Effector CD4-positive, alpha-beta T cell (primary cell): ENCODE measurements around the gene PNKP.

Experiments
- DNase-seq: peaks from one replicate; pipeline ENCODE4 v3.0.0-alpha.2; 2020

The PNKP gene

DNA sequence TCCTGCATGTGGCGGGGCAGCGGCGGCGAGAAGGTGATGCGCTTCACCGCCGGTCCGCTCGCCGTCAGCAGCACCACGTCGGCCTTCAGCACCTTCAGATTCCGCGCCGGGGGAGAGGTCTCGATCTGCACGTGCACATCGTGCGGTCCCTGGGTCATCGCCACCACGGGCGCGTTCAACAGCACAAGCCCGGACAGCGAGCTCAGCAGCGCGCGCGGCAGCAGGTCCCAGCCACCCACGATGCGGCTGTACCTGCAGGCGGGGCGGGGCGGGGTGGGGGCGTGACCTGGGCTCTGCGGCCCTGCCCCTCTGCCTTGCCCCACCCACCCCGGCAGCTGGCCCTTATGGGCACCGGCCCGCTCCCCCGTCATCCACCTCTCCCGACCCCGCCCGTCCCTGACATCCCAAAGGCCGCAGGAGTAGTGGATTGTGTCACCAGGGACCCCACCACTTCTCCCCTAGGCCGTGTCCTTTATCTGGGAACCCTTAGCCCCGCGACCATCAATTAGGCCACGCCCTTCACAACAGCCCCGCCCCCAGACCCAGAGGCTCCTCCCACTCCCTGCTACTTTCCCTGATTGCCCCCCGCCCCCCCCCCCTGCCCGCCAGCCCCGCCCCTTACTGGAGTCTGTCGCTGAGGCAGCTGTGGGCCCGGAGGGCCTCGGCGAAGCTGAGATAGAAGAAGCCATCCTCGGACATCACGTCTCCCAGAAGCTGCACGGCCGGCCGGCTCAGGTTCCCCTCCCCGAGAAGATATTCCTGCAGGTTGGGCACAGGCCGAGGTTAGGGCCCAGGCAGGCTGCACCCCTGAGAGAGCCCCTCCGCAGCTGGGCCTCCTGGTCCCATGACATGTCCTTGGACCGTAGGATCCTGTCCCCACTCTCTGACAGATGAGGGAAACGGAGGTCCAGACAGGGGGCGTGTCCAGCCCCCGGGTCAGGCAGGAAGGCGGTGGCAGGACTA is 23.3 kb upstream of the PNKP start:
- DNase-seq, result peak; percentile 54

DNA sequence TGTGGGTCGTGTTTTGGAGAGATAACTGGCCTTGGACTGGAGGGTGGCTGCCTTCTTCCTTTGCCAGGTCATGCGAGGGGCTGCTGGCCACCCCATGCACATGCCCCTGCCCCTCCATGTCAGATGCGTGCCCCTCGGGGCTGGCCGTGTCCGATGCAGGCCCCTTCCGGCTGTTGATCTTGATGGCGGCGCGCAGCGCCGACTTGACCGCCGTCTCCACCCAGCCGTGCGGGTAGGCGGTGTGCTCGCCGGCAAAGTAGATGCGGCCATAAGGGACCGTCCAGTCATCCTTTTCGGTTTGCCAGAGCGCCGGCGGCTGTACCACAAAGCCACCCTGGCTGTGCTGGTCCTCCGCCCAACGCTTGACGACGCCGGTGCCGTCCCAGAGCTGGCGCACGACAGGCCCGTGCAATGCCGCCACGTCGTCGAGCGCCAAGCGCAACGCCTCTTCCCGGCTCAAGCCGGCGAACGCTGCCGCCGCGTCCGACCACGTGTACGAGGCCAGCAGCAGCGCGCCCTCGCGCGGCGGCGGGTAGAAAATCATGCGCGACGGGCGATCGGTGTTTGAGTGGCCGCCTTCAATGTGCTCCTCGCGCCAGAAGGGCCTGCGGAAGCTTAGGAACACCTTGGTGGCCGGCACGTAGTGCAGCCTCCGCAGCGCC is 22.4 kb upstream of the PNKP start:
- DNase-seq, result peak; percentile 61

GRCh38 chr19:49889038-49889686 is 21.8 kb upstream of the PNKP start:
- DNase-seq, result no peak

DNA sequence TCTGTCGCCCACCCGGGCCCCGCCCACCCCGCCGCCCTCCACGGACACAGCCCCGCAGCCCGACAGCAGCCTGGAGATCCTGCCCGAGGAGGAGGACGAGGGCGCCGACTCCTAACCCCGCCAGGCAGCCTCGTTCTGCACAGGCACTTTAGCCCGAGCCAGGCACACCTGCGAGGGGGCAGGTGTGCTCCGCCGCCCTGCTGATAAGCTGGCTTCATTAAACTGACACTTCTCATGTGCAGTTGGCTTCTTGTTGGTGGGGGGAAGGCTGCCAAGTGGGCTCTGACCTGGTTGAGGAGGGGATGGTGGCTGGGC is 21.1 kb upstream of the PNKP start:
- no peak for DNase-seq

DNA sequence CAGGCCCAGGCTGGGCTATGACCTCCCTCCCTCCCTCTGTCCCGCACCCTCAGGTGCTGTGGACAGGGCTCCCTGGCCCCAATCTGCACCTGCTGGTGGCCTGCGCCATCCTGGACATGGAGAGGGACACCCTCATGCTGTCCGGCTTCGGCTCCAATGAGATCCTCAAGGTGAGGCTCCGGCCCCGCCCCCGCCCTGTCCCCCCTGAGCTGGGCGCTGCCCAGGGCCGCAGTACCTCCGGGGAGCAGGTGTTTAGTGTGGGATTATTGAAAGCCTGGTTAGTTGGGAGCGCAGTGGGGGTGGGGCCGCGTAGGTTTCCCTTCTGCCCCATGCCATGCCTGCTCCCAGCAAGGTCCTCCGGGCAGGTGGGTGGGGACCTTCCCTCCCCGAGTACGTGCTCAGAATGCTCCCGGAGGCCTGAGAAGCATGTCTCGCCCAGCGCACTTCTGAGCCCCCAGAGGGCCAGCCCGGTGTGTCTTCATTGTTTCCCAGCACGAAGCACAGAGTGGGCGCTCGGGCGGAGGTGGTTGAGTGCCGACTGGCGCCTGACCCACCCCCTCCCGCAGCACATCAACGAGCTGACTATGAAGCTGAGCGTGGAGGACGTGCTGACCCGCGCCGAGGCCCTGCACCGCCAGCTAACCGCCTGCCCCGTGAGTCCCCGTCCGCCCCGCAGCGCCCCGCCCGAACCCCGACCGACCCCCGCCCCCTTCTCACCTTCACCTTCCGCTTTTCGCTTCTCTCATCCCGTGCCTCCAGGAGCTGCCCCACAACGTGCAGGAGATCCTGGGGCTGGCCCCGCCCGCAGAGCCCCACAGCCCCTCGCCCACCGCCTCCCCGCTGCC is 20.5 kb upstream of the PNKP start:
- DNase-seq, result no peak

GRCh38 chr19:49887037-49887664 is 19.8 kb upstream of the PNKP start:
- no peak for DNase-seq

GRCh38 chr19:49884760-49885159 is 17.4 kb upstream of the PNKP start:
- no peak for DNase-seq

GRCh38 chr19:49884109-49884508 is 16.7 kb upstream of the PNKP start:
- no peak for DNase-seq

DNA sequence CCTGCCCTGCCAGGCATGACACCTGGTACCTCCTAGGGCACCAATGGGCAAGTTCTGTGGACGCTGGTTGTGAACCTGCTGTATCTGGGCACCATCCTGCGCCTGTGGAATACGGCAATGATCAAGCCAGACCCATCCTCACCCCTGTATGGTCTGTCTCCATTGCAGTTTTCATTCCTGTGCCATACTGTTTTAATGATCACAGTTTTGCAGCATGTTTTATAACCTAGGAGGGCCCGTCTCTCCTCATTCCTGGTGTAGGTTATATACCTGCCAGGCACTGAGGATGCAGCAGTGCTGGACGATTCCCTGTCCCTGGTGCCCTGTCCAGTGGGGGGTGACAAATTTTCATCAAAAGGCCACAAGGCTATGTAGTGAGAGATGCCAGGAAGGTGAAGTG is 15.7 kb upstream of the PNKP start:
- DNase-seq, result no peak

DNA sequence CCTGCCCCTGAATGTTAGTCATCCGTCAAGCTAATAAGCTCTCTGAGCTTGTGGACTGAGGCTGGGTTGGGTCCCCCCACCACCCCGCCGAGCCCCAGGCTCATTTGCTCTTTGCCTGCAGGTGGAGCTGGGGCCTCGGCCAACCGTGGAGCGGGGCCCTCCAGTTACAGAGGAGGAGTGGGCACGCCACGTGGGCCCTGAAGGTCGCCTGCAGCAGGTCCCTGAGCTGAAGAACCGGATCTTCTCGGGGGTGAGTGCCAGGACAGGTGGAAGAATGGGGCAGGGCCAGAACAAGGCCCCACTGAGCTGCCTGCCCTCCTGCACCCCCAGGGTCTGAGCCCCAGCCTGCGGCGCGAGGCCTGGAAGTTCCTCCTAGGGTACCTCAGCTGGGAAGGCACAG is 15.3 kb upstream of the PNKP start:
- DNase-seq, result no peak

DNA sequence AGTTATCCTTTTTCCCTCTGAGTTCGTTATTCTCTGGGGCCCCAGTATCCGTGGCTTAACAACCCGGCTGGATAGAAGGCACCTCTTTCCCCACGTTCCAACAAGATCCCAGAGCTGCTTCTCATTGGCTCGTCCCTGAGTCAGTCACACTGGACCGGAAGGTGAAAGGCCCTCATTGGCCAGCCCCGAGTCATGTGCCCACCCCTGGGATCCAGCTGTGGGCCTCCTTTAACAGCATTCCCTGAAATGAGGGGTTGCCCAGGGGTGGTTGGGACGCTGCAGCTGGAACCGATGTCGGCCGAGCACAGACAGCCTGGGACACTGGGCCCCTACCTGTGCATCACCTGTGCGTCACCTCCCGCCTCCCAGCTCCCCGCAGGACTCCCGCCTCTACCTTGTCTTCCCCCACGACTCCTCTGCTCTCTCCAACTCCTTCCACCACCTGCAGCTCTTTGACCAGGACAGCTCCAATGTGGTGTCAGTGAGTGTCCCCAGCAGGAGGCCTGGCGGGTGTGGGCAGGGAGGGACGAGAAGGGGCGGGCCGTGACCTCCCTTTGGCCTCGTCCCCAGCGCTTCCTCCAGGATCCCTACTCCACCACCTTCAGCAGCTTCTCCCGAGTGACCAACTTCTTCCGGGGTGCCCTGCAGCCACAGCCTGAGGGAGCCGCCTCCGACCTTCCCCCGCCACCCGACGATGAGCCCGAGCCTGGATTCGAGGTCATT is 14.5 kb upstream of the PNKP start:
- DNase-seq, result no peak

DNA sequence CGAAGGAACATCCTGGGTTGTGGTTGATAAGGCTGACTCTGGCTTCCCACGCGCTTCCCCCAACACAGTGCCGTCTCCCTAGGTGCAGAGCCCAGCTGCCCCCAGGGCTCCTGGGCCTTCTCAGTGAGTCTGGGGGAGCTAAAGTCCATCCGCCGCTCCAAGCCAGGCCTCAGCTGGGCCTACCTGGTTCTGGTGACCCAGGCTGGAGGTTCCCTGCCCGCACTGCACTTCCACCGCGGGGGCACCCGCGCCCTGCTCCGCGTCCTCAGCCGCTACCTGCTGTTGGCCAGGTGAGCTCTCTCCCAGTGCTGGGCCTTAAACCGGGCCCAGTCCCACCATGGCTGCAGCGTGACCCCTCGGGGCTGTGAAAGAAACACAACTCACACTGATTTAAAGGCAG is 13.8 kb upstream of the PNKP start:
- DNase-seq, result no peak

DNA sequence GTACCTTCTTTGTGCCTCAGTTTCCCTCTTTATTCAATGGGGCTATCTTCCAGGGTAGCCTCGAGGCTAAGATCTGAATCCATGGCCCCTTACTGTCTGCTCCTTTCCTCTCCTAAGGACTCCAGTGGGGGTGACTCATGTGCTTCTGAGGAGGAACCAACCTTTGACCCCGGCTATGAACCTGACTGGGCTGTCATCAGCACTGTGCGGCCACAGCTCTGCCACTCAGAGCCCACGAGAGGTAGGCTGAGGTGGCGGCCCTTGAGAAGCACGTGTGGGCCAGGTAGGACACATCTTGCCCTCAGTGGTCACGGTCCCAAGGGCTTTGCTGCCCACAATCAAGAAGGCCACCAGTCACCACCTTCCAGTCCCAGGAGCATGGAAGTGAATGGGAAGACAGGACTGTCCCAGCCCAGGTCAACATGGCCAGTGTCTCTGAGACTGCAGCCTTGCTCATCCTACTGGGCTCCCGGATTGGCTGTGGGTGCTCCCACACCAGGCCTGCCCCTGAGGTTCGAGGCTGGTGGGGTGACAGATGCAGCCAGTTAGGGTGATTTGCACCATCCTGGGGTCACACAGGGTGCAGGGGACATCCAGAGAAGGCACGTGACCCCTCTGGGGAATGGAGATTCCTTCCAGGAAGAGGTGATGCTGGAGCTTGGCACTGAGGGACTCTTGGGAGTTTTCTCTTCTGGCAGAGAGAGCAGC is 12.9 kb upstream of the PNKP start:
- no peak for DNase-seq

DNA sequence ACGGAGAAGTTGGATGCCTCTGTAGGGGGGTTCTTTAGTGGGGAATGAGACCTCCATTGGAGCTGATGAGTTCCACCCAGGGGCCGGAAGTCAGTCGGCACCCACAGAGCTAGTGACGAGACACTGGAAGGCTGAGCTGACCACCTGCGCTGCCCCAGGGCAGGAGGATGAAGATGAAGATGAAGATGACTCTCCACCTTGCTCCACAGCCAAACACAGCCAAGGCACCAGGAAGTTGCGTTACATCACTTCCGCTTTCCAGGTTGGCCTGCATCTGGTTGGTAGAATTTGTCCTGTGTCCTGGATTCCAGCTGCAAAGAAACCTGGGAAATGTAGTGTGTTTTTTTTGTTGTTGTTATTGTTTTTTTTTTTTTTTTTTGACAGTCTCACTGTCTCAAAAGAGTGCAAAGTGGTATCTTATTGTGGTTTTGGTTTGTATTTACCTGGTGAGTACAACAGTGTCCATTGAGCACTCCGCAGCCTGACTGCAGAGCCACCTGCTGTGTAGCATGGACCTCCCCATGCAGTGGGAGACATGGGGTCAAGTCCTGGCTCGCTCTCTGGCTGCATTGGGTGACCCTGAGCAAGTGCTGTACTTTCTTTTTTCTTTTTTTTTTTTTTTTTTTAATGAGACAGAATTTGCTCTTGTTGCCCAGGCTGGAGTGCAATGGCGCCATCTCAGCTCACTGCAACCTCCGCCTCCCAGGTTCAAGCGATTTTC is 12.0 kb upstream of the PNKP start:
- no peak for DNase-seq

- DNase-seq, result no peak
Measured at GRCh38 chr19:49878744-49879070, 11.3 kb upstream of the PNKP start.

- DNase-seq, result peak; percentile 98
Measured at GRCh38 chr19:49877879-49878743, 10.7 kb upstream of the PNKP start.

DNA sequence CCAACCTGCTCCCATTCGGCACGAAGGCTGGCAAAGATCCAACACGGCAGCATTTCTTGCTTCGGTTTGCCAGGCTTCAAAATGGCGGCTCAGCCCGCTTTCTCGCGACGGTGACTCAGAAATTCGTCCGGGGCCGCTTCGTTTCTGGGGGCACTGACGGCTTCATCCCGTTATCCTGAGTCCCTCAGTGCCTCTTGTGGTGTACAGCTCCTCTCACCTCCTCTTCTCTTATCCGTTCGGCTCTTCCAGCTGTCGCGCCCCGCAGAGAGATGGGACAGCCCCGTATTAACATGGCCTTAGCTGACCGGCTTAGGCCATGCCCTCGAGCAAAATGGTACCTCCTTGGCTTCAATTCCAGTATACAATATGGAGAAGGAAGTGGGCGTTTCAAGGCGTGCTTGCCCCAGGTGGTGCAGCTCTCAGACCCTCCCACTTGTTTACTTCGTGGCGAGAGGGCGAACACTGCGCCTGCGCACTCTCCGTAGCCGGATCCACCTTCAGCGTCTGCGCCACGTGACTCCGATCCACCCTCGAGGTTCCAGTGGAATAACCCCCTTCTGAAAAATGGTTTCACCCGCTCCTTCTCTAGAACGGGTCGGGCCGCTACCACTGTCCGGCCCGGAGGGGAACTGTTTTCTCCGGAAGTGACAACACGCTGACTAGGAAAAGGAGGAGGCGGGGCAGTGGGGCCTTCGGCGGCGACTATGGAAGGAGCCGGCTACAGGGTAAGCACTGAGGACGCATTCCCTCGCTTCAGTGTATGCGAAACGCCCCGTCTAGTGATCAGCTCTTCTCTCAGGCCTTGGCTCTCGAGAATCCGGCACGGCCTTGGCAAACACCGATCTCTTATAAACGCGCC is 9.9 kb upstream of the PNKP start, which contains the start of the genes AKT1S1 and TBC1D17:
Gene AKT1S1, minus strand, starts transcription at position 336 of the 859 bp plus-strand sequence. CDS start 4,060 bp downstream, outside the sequence.
Gene TBC1D17, plus strand, starts transcription at position 683 of the 859 bp plus-strand sequence. Its CDS starts 22 bp downstream, at position 705.
- DNase-seq, result peak; percentile 98

DNA sequence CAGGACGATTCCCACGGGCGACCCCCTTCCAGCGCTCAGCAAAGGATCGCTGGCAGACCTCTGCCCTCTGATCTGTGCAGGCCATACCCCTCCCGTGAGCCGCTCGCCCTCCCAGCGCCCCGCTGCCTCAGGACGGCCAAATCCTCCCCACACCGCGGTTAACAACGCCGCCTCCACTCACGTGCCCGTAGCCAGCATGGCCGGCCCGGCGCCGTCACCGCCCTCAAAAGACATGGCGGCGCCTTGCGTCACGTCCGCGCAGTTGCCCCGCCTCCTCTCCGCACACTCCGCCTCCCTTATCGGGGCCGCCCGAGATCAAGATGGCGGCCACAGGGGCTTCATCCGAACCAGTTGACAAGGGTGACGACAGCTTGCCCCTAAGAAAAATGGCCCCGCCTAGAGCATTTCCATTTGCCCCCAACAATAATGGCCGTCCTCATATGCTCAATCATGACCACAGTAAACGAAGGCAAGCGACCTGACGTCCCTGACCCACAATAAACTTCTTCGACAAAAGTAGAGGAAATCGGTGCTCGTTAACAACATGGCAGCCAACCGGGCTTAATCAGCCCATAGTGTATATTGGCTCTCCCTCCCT is 9.1 kb upstream of the PNKP start:
- peak; percentile 95 for DNase-seq
